HCT116 (cell line): ENCODE results near the gene MRPL44.

Experiments used
- ATF3 ChIP-seq: IDR thresholded peaks from 2 replicates; pipeline ENCODE4 v1.6.1; 2012
- POLR2A ChIP-seq: IDR thresholded peaks from 2 replicates; pipeline ENCODE4 v1.7.0; 2011; ENCODE audit warnings: borderline replicate concordance; ENCODE audit not compliant: insufficient read depth, insufficient read length; ENCODE audit errors: extremely low read depth
- SIN3A ChIP-seq: IDR thresholded peaks from 2 replicates; pipeline ENCODE4 v1.6.1; 2012; ENCODE audit warnings: low read depth
- TF ChIP-seq, protein P1 (sequence below), 3 experiments: fragments of 200-600 bp in 1 of 3; sonication (generic) in 1 of 3; IDR thresholded peaks in 2 of 3; conservative IDR thresholded peaks in 1 of 3; 2 replicates each; pipeline ENCODE4 v1.5.1; 2012 to 2017; ENCODE audit warnings: low read depth in 2 of 3, low read length in 2 of 3, antibody characterized with exemption in 1 of 3, borderline replicate concordance in 1 of 3, control low read depth in 1 of 3, mild to moderate bottlenecking in 1 of 3, mixed read lengths in 1 of 3, mixed run types in 1 of 3, moderate library complexity in 1 of 3; ENCODE audit not compliant: insufficient read depth in 1 of 3

GRCh38 chr2:223945755-223946154 lies 11.5 kb upstream of the MRPL44 start:
- TF ChIP-seq, protein P1, sequence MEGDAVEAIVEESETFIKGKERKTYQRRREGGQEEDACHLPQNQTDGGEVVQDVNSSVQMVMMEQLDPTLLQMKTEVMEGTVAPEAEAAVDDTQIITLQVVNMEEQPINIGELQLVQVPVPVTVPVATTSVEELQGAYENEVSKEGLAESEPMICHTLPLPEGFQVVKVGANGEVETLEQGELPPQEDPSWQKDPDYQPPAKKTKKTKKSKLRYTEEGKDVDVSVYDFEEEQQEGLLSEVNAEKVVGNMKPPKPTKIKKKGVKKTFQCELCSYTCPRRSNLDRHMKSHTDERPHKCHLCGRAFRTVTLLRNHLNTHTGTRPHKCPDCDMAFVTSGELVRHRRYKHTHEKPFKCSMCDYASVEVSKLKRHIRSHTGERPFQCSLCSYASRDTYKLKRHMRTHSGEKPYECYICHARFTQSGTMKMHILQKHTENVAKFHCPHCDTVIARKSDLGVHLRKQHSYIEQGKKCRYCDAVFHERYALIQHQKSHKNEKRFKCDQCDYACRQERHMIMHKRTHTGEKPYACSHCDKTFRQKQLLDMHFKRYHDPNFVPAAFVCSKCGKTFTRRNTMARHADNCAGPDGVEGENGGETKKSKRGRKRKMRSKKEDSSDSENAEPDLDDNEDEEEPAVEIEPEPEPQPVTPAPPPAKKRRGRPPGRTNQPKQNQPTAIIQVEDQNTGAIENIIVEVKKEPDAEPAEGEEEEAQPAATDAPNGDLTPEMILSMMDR (IDR thresholded peaks at IDR 0.05 in 2 of 3, conservative IDR thresholded peaks at IDR 0.05 in 1 of 3; ENCODE audit: borderline replicate concordance in 1 of 3, insufficient read depth in 1 of 3, low read depth in 2 of 3, low read length in 2 of 3) = no peak
- no peak for TF ChIP-seq POLR2A
- TF ChIP-seq ATF3 = no peak
- no peak for TF ChIP-seq SIN3A
